Skeletal muscle cell (primary cell): ENCODE data around the gene DDX5.

Experiments
- DNase-seq: peaks from one replicate; pipeline ENCODE4 v3.0.0-alpha.2; 2010; ENCODE audit warnings: low read depth
- H3K4me3 ChIP-seq: 2 replicates; pipeline ENCODE4 v1.5.1; 2011; ENCODE audit warnings: low read depth, mild to moderate bottlenecking, control low read depth, low read length, moderate library complexity

Gene DDX5

DNA sequence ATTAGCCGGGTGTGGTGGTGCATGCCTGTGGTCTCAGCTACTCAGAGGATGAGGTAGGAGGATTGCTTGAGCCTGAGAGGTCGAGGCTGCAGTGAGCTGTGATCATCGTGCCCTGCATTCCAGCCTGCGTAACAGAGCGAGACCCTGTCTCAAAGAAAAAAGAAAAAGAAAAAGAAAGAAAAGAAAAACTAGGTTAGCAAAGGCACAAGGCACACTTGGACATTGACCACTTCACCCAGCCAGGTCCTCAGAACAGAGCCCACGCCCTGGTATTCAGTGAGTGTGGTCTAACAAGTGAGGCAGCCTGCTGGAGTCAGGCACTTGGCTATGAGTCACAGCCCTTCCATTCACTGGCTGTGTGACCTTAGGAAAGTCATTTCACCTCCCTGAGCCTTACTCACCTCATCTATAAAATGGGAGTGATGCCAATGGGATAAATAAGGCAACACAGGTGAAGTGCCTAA, 46.8 kb downstream of the DDX5 start:
- DNase-seq = no peak
- no peak overlapping the region for H3K4me3 ChIP-seq

DNA sequence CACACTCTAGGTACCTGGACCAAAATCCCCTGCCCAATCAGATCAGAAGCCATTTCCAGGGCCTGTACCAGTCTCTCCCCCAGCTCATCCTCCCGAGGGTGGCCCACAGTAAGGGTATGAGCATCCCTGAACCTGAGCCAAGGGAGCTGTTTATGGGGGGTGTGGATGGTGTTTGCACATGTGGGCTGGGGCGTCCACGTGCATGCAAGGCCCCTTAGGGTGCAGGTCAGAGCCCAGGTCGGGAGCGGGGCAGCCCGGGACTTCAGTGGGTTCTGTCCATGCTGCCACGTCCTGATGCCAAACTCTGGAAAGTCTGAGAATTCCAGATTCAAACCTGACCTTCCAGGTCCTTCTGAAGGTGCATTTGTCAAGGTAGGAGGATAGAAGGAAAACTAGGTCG, 47.3 kb downstream of the DDX5 start:
- no peak overlapping the region for H3K4me3 ChIP-seq
- DNase-seq = no peak

DNA sequence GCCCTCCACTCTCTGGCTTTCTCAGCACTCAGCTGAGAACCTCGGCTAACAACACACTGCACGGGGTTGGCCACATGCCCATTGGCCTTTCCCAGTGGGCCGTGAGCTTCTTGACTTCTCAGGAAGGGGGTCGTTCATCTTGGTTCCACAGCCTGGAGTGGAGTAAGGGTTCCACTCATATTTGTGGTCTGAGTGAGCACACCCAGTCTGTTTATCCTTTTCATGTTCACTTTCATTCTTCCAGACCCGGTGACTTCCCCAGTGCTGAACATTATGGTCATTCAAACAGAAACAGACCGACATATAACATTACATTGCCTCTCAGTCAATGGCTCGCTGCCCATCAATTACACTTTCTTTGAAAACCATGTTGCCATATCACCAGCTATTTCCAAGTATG, 48.9 kb downstream of the DDX5 start:
- DNase-seq = no peak
- no peak overlapping the region for H3K4me3 ChIP-seq

DNA sequence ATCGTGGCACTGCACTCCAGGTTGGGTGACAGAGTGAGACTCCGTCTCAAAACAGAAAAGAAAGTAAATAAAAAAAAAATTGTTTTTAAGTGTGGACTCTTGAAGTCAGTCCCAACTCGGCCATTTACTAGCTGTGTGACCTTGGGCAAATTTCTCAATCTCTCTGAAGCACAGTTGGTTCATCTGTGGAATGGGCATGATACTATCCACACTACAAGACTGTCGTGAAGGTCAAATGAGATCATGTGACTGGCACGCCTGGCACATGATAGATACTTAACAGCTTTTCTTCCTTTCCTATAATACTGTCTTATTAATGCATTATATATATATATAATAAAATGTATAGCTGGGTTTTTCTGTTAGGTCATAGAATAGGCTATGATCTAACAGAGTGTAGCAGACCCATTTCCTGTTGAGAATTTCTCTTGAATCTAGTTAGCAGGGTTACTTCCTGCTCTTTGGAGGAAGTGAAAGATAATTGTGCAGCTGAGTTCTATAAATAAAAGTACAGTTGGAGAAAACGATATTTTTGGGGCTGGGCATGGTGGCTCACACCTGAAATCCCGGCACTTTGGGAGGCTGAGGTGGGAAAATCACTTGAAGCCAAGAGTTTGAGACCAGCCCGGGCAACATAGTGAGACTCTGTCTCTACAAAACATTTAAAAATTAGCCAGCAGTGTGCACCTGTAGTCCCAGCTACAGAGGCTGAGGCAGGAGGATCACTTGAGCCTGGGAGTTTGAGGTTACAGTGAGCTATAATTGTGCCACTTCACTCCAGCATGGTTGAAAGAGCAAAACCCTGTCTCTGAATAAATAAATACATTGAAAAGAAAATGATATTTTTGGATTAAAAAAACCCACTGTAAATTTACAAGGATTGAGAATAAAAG, 49.9 kb downstream of the DDX5 start:
- no peak for DNase-seq
- no peak overlapping the region for H3K4me3 ChIP-seq

DNA sequence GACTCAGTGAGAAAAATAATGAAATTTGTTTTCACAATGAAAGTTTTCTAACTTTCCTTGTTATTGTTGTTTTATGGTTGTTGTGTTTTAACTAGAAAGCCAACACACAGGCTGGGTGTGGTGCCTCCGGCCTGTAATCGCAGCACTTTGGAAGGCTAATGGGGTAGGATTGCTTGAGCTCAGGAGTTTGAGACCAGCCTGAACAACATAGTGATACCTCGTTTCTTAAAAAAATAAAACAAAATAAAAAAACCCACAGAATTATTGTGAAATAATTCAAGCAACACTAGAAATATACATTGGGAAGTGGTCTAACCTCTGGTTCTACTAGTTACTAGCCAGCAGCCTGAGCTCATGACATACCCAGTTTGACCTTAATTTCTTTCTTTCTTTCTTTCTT, 56.5 kb downstream of the DDX5 start:
- H3K4me3 ChIP-seq = no peak overlapping the region

DNA sequence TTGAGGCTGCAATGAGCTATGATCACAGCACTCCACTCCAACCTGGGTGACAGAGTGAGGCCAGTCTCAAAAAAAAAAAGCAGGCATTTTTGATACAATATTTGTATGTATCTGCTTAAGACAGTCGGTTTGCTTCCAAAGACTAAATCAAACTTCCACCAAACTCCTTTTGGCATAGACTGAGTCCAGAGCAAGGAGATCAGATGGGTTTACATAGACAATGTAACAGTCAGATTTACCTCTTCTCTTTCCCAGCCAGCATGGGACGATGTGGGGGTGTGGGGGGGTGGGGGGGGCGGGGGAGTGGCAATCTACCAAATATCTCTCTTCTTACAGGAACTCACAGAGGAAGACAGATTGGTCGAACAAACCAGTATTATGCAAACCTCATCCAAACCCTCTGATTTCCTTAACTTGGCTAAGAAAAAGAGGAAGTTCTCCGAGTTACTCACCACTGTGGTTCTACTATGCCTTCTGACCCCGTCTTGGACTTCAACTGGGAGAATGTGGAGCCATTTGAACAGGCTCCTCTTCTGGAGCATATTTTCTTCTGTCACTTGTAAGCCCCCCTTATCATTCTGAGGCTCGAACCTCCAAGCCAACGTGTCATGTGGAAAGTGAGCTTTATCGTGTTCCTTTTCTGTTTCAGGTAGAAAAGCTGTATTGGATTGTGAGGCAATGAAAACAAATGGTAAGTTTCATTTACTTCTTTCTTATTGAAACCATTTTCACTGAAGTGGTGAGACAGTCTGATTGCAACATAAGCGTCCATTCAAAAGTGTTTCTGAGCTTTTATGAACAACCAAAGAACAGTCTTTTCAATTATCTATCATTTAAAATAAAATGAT, 57.2 kb downstream of the DDX5 start, which contains the start of gene MILR1:
TSS of gene MILR1 (plus strand) at position 451 of the 848 bp plus-strand sequence. CDS start at position 505, 54 bp downstream.
- no peak within 1 kb of the TSS for H3K4me3 ChIP-seq
- DNase-seq = peak; percentile 60

More for the DNA sequence above, 56.5 kb downstream of the DDX5 start:
- DNase-seq = no peak
